Testis (tissue), 3 donors: ENCODE data around the gene ACTR1A. TPM values are rescaled to one million over a fixed set of nuclear protein-coding genes. Genes with fewer than 3 reads are reported as not detected.

Experiments
- DNase-seq: peaks from one replicate; pipeline ENCODE4 v3.0.0-alpha.2; 2019
- H3K27ac ChIP-seq, 2 donors: fragments of 200-600 bp; sonication (generic); one replicate each; pipeline ENCODE4 v1.5.1; 2019
- H3K27me3 ChIP-seq: fragments of 200-600 bp; sonication (generic); one replicate; pipeline ENCODE4 v1.5.1; 2019
- H3K36me3 ChIP-seq: fragments of 200-600 bp; sonication (generic); one replicate; pipeline ENCODE4 v1.5.1; 2017; ENCODE audit warnings: low read depth; ENCODE audit errors: missing control alignments
- H3K4me1 ChIP-seq: fragments of 200-600 bp; sonication (generic); one replicate; pipeline ENCODE4 v1.5.1; 2019
- H3K4me3 ChIP-seq, 2 donors: fragments of 200-600 bp; sonication (generic); one replicate each; pipeline ENCODE4 v1.5.1; 2017 to 2019
- H3K9me3 ChIP-seq: fragments of 200-600 bp; sonication (generic); one replicate; pipeline ENCODE4 v1.5.1; 2017
- CTCF ChIP-seq, 3 experiments: fragments of 450-650 bp in 2 of 3; fragments of 200-600 bp in 1 of 3; sonication (generic) in 1 of 3; IDR thresholded peaks; one replicate each; pipeline ENCODE4 v1.5.1; 2016 to 2019; ENCODE audit warnings: antibody characterized with exemption in 3 of 3, mild to moderate bottlenecking in 2 of 3, moderate library complexity in 1 of 3
- POLR2A ChIP-seq: fragments of 450-650 bp; IDR thresholded peaks from one replicate; pipeline ENCODE4 v1.6.1; 2017; ENCODE audit warnings: antibody characterized with exemption, mild to moderate bottlenecking, moderate library complexity
- WGBS, 2 donors: methylation state at CpG; one replicate each; pipeline ENCODE4 v1.1.5; 2018; 5-methylcytosine and 5-hydroxymethylcytosine counted together
- intact Hi-C: fragments of 100-400 bp; cut with DNase I; formaldehyde crosslinking; loops from one replicate; pipeline ENCODE4 v1.15.1; 2023; ENCODE audit warnings: low total_unique reads
- polyA plus RNA-seq: library from polyadenylated mRNA; stranded (reverse); fragments of 350-450 nt; fragmentation: Illumina TruSeq; extraction: RNeasy Lipid Tissue Mini Kit (QIAGEN cat#74804); gene quantifications from one replicate; pipeline ENCODE4 v1.2.3, GENCODE V29; 2014; ENCODE audit warnings: low read depth, low replicate concordance; ENCODE audit not compliant: insufficient read depth
- total RNA-seq, 2 donors: library from RNA; depleted of rRNA; stranded (reverse); fragments of >200 nt; gene quantifications; one replicate each; pipeline ENCODE4 v1.2.3, GENCODE V29; 2016

ACTR1A gene
- total and polyA plus RNA-seq, 3 donors from 2014 or later, result 97.6 to 126 (median 97.7) TPM

- no peak for DNase-seq
- peaks cover 13% of the 10 kb centered on the region for H3K4me1 ChIP-seq
- no peak overlapping the region for H3K4me3 ChIP-seq
- H3K36me3 ChIP-seq, result no peaks in the 10 kb centered on the region
- intact Hi-C loops, result loop anchor here (10.0 kb wide), 1 partner anchor 135 kb away; the partner anchor contains the start of gene TRIM8
- no peak overlapping the region for H3K27ac ChIP-seq
- no peaks in the 10 kb centered on the region for H3K9me3 ChIP-seq
- 51 to 56% methylated on average over 2 of the region's 2 CpGs for WGBS, 2 donors
- TF ChIP-seq POLR2A (no peak), CTCF (IDR thresholded peaks at IDR 0.05) (no peak)
- H3K27me3 ChIP-seq, result no peaks in the 10 kb centered on the region
These were observed 6.9 kb upstream of the ACTR1A start for GRCh38 chr10:102509387-102509786.

- no peak for DNase-seq
- Histone ChIP-seq H3K27me3 (no peaks in the 10 kb centered on the region), H3K27ac (no peak overlapping the region), H3K36me3 (no peaks in the 10 kb centered on the region), H3K4me1 (peaks cover 13% of the 10 kb centered on the region), H3K9me3 (no peaks in the 10 kb centered on the region), H3K4me3 (no peak overlapping the region)
- 86 to 87% methylated on average over 1 of the region's 1 CpG for WGBS, 2 donors
- intact Hi-C loops, result loop anchor here (10.0 kb wide), 1 partner anchor 136 kb away; the partner anchor contains the start of gene TRIM8
- TF ChIP-seq CTCF (IDR thresholded peaks at IDR 0.05) (no peak), POLR2A (no peak)
These were observed 6.0 kb upstream of the ACTR1A start for GRCh38 chr10:102508506-102508905.

- H3K4me1 ChIP-seq, result peaks cover 18% of the 10 kb centered on the region
- TF ChIP-seq POLR2A (no peak), CTCF (IDR thresholded peaks at IDR 0.05) (no peak)
- no peak for DNase-seq
- intact Hi-C loops, result loop anchor here (10.0 kb wide), 1 partner anchor 137 kb away; the partner anchor contains the start of gene TRIM8
- no peak overlapping the region for H3K4me3 ChIP-seq
- no peak overlapping the region for H3K27ac ChIP-seq
- H3K36me3 ChIP-seq, result no peaks in the 10 kb centered on the region
- no peaks in the 10 kb centered on the region for H3K27me3 ChIP-seq
- no peaks in the 10 kb centered on the region for H3K9me3 ChIP-seq
- WGBS, 2 donors, result 80 to 88% methylated on average over 3 of the region's 3 CpGs
These were observed 5.0 kb upstream of the ACTR1A start for GRCh38 chr10:102507521-102507920.

- no peak for DNase-seq
- WGBS, 2 donors, result 64 to 65% methylated on average over 10 of the region's 10 CpGs
- Histone ChIP-seq H3K9me3 (no peaks in the 10 kb centered on the region), H3K4me1 (peaks cover 18% of the 10 kb centered on the region), H3K4me3 (no peak overlapping the region), H3K27me3 (no peaks in the 10 kb centered on the region), H3K36me3 (no peaks in the 10 kb centered on the region), H3K27ac (no peak overlapping the region)
- TF ChIP-seq POLR2A (no peak), CTCF (IDR thresholded peaks at IDR 0.05) (no peak)
- intact Hi-C loops, result loop anchor here (10.0 kb wide), 1 partner anchor 139 kb away; the partner anchor contains the start of gene TRIM8
These were observed 3.1 kb upstream of the ACTR1A start for GRCh38 chr10:102505462-102506115.

- DNase-seq, result no peak
- TF ChIP-seq CTCF (IDR thresholded peaks at IDR 0.05) (no peak), POLR2A (no peak)
These were observed 2.4 kb upstream of the ACTR1A start for GRCh38 chr10:102504976-102505300.

More at GRCh38 chr10:102504976-102505300, 2.4 kb upstream of the ACTR1A start:
- intact Hi-C loops, result loop anchor here (5.0 to 10.0 kb wide), 2 partner anchors 77 to 140 kb away; partner anchors contain the start of gene TRIM8
- Histone ChIP-seq H3K36me3 (no peaks in the 10 kb centered on the region), H3K9me3 (no peaks in the 10 kb centered on the region), H3K4me1 (peaks cover 18% of the 10 kb centered on the region), H3K4me3 (peak overlapping the region; percentile 95 to 98), H3K27me3 (no peaks in the 10 kb centered on the region), H3K27ac (peak overlapping the region; percentile 80 to 87)
- 2% methylated on average over 5 of the region's 5 CpGs for WGBS, 2 donors
